Cardiac atrium fibroblast (primary cell): ENCODE results near the gene TRPT1. TPM values are rescaled to one million over a fixed set of nuclear protein-coding genes. Genes with fewer than 3 reads are reported as not detected.

Source experiments
- total RNA-seq: library from RNA; depleted of rRNA; stranded (reverse); fragments of >200 nt; gene quantifications from 2 replicates; pipeline ENCODE4 v1.2.3, GENCODE V29; 2015

The TRPT1 gene, protein sequence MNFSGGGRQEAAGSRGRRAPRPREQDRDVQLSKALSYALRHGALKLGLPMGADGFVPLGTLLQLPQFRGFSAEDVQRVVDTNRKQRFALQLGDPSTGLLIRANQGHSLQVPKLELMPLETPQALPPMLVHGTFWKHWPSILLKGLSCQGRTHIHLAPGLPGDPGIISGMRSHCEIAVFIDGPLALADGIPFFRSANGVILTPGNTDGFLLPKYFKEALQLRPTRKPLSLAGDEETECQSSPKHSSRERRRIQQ
- total RNA-seq: 87.0 and 88.8 TPM in 2 replicates

DNA sequence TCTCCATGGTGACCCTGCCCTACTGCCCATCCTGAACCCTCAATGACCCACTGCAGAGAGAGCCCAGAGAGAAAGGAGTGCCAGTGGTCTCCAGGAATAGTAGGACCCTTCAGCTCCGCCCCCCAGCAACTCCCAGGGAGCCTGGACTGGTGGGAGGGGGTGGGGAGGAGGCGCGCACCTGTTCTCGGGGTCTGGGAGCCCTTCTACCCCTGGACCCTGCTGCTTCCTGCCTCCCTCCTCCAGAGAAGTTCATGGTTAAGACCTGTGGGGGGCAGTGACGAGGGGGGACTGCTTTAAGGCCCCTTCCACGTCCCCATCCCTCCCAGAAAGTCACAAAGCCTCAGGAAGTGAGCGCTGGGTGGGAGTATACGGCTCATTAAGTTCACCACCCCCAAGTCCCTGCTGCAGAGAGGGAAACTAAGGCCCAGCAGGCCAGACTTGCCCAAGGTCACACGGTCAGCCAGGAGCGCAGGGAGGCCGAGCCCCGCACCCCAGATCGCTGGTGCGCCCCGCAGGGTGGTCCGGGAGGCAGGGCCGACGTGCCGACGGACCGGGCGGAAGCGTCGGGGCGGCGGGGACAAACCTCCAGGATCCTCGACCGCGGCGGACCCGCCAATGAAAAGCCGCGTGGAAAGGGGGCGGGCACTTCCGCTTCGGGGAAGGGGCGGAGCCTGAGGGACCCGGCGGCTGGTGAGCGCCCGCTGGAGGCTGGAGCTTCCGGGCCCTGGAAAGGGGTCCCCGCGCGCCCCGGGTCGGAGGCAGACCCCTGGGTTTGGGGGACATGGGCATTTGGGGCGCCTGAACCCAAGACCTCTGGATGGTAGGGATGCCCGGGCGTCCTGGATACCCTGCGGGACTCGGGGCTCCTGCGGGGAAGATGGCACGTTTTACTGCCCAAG lies at the start of gene TRPT1, which contains the start of gene NUDT22:
TRPT1 (minus strand) TSS at position 579 of the 899 bp plus-strand sequence; CDS start at position 253, 326 bp downstream.
NUDT22 (plus strand) TSS at position 667 of the 899 bp plus-strand sequence. CDS start 379 bp downstream, outside the sequence.

DNA sequence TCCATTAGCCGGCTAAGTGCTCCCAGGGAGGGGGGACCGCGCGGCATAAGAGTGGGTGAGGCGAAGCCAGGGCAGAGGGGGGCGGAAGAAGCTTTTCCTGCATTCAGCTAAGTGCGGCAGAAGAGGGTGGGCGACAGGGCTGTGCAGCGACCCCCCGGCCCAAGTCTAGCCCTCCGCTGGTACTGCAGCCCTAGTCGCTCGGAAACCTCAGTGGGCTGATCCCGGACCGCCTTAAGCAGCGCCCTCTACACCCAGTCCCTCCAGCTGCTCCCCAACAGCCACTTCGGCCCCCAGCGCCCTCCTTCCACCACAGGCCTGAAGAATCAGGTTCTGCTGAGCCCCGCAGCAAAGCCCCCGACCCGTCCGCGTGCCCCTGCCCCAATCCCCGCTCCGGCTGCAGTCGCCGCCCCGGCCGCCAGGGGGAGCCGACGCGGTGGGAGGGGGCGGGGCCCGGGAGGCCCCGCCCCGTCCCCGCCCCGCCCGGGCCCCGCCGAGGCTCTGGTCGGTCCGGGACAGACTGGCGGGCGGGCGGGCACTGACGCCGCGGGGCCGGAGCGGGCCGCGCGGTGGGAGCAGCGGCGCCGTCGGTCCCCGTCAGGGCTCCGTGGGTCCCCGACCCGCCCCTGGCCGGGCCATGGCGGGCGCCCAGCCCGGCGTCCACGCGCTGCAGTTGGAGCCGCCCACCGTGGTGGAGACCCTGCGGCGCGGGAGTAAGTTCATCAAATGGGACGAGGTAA lies 25.2 kb upstream of the TRPT1 start, which contains the start of gene PLCB3:
PLCB3 (plus strand) TSS at position 515 of the 737 bp plus-strand sequence; CDS start at position 635, 120 bp downstream.

DNA sequence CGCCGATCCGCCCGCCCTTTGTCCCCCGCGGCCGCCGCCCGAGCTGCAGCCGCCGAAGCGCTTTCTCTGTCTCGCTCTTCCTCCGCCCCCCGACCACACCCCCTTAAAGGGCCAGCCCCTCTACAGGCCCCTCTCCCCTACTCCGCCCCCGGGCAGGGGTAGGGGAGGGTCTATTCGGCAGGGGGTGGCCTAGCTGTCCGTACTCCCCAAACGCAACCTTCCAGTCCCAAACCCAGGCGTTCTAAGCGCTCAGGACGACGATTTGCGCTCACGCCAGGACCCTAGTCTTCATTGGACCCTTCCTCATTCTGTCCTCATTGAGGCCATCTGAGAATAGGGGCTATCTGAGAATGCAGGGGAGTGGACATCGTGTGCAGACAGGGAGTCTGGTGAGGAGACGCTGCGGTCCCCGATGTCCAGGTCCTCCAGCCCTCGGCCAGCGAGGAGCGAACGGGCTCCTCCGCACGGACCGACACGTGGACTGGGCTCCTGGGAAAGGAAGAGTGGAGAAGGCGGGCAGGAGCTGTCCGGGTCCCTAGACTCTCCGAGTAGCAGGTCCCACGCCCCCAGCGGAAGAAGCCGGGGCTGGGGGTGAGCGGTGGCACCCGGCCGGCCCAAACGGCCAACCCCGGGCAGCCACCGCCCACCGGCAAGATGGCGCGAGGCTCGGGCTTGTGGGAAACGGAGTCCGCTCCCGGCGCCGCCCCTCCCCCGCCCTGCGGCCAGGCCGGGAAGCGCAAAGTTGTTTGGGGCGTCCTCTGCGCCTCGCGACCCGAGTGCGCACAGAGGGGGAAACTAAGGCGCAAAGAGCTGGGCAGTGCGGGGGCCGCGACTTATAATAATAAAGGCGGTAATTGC lies 21.1 kb upstream of the TRPT1 start, which contains the start of gene PPP1R14B:
PPP1R14B (minus strand) TSS at position 73 of the 858 bp plus-strand sequence. CDS start 270 bp downstream, outside the sequence.

DNA sequence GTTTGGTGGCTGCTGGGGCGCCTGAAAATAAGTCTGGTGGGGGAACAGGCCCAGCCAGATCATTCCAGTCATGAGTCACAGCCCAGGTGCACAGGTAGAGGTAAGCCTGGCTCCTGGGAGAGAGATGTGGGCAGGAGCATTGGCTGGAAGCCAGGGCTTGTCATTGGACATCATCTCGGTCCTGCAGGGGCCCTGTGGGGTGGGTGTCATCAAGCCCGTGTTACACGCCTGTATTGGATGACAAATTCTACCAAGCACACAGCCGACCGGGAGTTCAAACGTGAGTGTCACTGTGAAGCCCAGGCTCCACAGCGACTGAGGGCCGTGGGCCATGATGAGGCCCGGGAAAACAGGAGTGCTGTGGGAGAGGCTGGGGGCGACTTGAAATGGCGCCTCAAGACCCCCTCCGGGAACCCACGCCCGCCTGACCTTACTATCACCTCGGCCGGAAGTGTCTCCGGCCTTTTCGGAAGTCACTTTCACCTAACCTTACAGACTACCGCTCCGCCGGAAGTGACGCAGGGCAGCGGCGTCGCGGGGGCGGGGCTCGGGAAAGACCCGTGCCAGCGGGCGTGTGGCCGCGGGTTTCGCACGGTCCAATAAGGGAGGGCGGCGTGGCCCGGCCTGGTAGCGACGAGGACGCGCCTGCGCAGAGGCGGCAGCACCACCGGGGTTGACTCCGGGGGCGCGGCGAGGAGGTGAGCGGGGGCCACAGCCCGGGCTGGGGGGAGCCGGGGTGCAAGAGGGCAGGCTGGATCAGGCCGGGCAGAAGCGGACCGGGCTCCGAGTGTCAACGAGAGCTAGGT lies 14.7 kb upstream of the TRPT1 start, which contains the start of gene FKBP2:
FKBP2 (plus strand) TSS at position 661 of the 806 bp plus-strand sequence. CDS start 1,293 bp downstream, outside the sequence.

DNA sequence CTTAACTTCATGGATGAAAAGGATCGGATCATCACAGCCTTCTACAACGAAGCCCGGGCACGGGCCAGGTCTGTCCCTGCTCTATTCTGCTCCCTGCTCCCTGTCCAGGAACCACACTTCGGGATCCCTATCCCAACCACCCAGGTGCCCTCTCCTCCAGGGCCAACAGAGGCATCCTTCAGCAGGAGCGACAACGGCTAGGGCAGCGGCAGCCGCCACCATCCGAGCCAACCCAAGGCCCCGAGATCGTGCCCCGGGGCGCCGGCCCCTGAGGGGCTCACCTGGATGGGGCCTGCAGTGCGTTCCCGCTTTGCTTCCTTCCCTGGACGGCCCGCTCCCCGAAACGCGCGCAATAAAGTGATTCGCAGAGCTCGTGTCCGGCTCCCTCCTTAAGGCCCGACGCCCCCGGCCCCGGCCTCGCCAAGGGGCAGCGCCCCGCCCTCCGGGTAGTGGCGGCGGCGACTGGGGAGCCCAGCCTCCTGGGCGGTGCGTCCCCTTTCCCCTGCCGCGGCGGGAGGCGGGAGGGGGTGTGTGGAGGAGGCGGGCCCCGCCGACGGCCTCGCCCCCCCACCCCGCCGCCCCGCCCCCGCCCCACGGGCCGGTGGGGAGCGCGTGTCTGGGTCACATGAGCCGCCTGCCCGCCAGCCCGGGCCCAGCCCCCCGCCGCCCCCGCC lies 8.1 kb upstream of the TRPT1 start, which contains the start of gene VEGFB:
VEGFB (plus strand) TSS at position 672 of the 674 bp plus-strand sequence. CDS start 250 bp downstream, outside the sequence.

DNA sequence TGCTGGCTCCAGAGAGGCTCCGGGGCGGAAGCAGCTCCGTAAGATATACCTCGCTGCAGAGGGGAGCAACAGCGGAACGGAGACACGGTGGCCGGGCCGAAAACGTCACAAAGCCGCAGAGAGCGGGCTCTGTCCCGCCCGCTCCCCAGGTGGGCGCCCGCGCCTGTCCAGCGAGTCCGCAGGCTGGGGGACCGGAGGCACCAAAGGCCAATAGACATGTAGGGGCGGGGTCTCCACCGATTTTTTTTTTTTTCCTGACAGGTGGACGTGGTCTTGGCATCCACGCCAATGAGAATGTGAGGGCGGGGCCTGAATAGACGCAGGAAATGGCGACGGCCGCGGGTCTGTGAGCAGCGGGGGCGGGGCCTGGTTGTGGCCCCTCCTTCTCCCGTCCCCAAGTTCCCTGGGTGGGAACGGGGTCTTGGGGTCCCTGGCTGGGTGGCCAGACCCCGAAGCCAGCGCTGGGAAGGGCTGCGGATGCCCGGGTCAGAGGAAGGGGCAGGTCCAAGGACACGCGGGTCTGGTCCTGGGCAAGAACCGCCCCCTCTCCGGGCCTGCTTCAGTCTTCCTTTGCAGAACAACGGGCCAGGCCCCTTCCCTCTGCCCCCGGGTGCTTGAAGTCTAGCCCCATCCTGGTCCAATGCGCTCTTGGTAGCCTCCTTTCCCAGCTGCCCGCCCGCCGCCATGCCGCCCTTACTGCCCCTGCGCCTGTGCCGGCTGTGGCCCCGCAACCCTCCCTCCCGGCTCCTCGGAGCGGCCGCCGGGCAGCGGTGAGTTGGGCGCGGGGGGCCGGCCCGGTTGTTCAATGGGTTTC lies 4.4 kb upstream of the TRPT1 start, which contains the start of gene DNAJC4:
DNAJC4 (plus strand) TSS at position 378 of the 814 bp plus-strand sequence; CDS start at position 685, 307 bp downstream.

DNA sequence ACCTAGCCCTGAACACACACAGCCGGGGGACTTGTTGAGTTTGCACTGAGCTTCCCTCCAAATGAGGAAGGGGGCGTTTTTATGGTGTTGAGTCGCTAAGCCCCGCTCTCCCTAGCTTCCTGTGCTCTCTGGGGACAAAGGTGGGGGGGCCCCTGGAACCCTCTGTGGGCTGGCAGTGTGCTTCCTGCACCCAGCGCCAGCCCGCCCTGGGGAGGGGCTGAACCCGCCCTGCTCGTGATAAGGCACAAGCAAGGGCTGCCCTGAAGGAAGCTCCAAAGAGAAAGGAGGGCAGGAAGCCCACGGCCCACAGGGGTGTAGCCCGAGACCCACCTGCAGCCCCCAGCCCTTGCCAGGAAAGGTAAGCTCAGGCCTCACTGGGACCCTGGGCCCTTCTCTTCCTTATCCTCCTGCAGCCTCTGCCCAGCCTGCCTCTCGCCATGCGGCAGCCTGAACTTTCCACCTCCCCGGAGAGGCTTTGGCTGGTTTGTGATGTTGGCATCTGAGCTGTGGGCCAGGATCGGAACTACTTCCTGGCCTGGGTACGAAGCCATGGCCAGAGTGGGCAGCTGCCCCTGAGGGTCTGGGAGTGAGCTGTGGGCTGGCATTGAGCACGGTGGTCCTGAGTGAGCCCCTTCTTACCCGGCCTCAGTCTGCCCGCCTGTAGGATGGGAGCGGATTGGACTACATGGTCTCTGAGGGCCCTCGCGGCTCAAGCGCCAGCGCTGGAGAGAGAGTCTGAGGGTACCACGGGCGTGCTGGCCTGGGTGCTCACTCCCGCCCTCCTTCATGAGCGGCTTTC lies 19.3 kb downstream of the TRPT1 start, which contains the start of gene FERMT3:
FERMT3 (plus strand) TSS at position 265 of the 799 bp plus-strand sequence. CDS start 644 bp downstream, outside the sequence.

DNA sequence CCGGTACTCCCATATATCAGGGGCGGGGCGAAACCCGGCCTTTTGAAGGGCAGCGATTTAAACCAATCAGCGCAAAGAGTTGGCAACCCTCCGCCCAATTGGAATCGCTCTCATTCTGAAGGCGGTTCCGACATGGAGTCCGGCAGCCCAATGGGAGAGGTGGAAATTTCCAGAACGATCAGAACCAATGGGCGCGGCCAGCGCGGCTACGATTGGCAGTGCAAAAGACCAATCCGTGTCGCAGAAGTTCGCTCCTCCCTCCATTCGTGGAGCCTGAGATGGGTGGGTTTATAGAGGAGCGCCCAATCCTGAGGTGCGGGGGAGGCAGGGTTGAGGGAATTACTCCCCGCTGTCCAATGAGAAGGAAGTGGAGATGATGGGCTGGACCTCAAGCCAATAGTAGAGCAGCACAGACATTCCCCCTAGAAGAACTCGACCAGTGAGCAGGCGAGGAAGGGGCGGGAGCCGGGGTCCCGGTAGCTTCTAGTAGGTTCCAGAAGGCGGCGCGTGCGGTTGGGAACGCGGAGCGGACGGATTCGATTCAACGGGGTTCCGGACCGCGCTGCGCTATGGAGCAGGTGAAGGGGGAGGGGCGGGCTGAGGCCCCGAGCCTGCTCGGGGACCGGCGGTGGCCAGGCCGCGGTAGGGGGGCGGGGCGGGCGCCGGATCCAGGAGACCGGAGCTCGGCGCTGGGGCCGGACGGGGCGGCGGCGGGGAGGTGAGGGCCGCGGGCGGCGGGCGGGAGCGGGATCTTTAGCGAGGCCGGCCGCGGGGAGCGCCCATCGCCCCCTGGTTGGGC lies 40.1 kb downstream of the TRPT1 start, which contains the start of gene STIP1:
STIP1 (plus strand) TSS at position 479 of the 799 bp plus-strand sequence; CDS start at position 570, 91 bp downstream.

Other genes with a start within 250 kb of the TRPT1 start
- 62.6 and 68.4 TPM in 2 replicates for gene OTUB1, start 239.7 kb downstream of the TRPT1 start, total RNA-seq
- under 0.01 and 1.1 TPM in 2 replicates for gene FLRT1, start 190.3 kb downstream of the TRPT1 start, total RNA-seq
- gene MACROD1, start 60.1 kb downstream of the TRPT1 start, total RNA-seq: 13.1 and 16.1 TPM in 2 replicates
- 116 and 128 TPM in 2 replicates for gene STIP1, start 40.0 kb downstream of the TRPT1 start, total RNA-seq
- 9.2 and 13.1 TPM in 2 replicates for gene FERMT3, start 19.5 kb downstream of the TRPT1 start, total RNA-seq
- gene NUDT22, start 88 bp upstream of the TRPT1 start, total RNA-seq: 54.9 and 70.6 TPM in 2 replicates
- gene DNAJC4, start 4.4 kb upstream of the TRPT1 start, total RNA-seq: 8.3 and 30.5 TPM in 2 replicates
- gene VEGFB, start 8.4 kb upstream of the TRPT1 start, total RNA-seq: 31.3 and 47.3 TPM in 2 replicates
- gene FKBP2, start 14.9 kb upstream of the TRPT1 start, total RNA-seq: 71.8 and 82.0 TPM in 2 replicates
- 200 and 229 TPM in 2 replicates for gene PPP1R14B, start 20.8 kb upstream of the TRPT1 start, total RNA-seq
- 37.4 and 38.3 TPM in 2 replicates for gene PLCB3, start 25.3 kb upstream of the TRPT1 start, total RNA-seq
- gene BAD, start 58.5 kb upstream of the TRPT1 start, total RNA-seq: 81.2 and 101 TPM in 2 replicates
- 31.2 and 50.1 TPM in 2 replicates for gene GPR137, start 59.7 kb upstream of the TRPT1 start, total RNA-seq
- gene KCNK4, start 65.1 kb upstream of the TRPT1 start, total RNA-seq: not detected in 2 replicates
- not detected in 2 replicates for gene CATSPERZ, start 74.2 kb upstream of the TRPT1 start, total RNA-seq
- gene ESRRA, start 79.3 kb upstream of the TRPT1 start, total RNA-seq: 39.2 and 43.6 TPM in 2 replicates
- gene TRMT112, start 91.4 kb upstream of the TRPT1 start, total RNA-seq: 186 and 201 TPM in 2 replicates
- gene PRDX5, start 91.9 kb upstream of the TRPT1 start, total RNA-seq: 351 and 374 TPM in 2 replicates
- 2.4 TPM in 1 of 2 replicates, not detected in the other for gene CCDC88B, start 114.0 kb upstream of the TRPT1 start, total RNA-seq
- gene RPS6KA4, start 133.0 kb upstream of the TRPT1 start, total RNA-seq: 42.6 and 61.0 TPM in 2 replicates